ENCODE data around the gene B3GNT9.
A peak's percentile ranks its signal among the peaks of the same experiment; 100 is the strongest.

Gene B3GNT9

DNA sequence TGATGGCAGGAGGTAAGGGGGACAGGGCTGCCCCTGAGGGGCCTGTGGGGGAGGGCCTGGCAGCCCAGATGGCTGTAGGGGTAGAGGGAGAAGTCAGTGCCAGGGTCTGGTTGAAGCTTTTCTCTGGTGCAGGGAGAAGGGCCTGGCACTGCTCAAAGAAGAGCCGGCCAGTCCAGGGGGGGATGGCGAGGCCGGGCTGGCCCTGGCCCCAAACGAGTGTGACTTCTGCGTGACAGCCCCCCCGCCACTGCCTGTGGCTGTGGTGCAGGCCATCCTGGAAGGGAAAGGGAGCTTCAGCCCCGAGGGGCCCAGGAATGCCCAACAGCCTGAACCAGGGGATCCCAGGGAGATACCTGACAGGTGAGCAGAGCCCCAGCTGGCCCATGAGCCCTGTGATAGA lies 16.8 kb upstream of the B3GNT9 start:
- no peak for DNase-seq (ENCODE audit: low spot score)

DNA sequence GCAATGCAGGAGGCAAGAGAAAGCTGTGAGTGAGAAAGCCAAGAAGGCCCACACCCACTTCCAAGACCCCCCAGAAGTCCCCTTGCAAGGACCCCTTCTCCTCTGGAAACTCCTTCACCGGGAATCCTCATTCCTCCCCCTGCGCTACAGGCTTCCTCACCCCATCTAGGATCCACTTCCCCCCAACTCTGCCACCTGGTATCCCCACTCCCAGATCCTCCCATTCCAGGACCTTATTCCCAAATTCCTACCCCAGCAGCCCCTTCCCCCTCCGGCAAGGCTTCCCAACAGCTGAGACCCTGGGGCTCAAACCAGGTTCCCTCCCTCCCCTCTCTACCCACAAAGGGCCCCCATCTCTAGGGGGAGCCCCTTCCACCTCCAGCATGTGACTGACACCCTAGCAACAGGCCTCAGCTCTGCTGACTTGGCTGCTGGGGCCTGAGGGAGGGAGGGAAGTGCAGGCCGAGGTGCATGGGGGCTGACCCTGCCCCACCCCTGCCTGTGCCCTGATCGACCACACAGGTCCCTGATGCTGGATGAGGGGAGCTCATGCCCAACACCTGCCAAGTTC lies 15.9 kb upstream of the B3GNT9 start:
- DNase-seq (ENCODE audit: low spot score), result no peak

DNA sequence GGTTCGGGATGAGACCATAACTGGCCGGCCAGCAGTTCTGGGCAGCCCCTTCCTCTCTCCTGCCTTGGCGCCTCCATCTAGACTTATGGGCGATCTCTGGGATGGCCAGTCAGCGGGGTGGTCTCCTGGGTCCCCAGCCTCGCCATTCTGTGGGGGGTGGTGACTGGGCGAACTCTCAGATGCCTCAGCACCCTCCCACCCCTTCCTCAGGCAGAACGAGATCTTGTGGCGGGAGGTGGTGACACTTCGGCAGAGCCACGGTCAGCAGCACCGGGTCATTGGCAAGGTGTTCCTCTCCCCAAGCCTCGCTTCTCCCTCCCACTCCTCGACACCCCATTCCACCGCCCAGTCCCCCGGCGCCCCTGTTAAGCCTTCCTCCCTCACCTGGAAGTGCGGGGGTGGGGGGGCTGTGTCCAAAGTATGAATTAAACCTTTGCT lies 15.3 kb upstream of the B3GNT9 start:
- DNase-seq (ENCODE audit: low spot score), result no peak

DNA sequence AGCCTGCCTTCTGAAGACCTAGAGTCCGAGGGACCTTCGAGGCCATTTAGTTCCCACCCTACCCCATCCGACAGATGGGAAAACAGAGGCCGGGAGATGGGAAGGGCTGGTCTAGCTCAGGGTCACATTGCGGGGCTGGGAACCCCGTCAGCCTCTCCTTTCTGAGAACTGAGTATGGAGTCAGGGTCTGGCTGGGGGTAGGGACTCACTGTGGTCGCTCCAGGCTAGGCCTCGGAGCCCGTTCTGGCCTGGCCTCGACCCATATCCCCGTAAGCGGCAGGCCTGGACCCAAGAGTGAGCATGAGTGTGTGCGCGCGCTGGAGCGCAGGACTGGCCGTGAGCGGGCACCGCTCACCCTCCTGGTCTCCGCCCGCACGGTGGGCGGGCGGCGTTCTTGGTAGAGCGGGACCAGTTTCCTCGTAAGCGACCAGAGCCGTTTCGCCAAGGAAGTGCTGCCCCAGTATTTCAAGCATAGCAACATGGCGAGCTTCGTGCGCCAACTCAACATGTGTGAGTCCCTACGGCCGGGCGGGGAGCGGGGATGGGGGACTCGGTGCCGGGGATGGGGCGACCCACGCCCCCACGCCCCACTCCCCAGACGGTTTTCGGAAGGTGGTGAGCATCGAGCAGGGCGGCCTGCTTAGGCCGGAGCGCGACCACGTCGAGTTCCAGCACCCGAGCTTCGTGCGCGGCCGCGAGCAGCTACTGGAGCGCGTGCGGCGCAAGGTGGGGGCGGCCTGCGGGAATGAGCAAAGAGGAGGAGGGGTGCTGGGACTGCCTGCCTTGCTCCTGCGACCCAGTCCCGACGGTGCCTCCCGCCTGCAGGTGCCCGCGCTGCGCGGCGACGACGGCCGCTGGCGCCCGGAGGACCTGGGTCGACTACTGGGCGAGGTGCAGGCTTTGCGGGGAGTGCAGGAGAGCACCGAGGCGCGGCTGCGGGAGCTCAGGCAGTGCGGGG lies 14.6 kb upstream of the B3GNT9 start:
- no peak for DNase-seq (ENCODE audit: low spot score)

DNA sequence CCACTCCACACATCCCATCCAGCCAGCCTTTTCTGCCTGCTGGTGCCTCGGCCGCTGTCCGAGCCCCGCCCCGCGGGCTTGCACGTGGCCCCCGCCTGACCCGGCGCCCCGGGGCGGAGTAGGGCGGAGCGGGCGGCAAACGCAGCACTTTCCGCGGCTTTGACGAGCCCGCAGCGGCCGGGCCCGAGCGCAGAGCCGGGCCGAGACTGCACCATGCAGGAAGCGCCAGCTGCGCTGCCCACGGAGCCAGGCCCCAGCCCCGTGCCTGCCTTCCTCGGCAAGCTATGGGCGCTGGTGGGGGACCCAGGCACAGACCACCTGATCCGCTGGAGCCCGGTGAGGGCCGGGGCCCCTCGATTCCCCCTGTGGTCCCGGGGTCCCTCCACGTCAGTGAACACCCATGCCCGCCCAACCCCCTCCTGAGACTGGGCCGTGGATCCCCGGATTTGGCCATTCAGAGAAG lies 13.8 kb upstream of the B3GNT9 start, which contains the start of gene HSF4:
HSF4 (plus strand) TSS at position 147 of the 463 bp plus-strand sequence; CDS start at position 214, 67 bp downstream.
- no peak for DNase-seq (ENCODE audit: low spot score)

DNA sequence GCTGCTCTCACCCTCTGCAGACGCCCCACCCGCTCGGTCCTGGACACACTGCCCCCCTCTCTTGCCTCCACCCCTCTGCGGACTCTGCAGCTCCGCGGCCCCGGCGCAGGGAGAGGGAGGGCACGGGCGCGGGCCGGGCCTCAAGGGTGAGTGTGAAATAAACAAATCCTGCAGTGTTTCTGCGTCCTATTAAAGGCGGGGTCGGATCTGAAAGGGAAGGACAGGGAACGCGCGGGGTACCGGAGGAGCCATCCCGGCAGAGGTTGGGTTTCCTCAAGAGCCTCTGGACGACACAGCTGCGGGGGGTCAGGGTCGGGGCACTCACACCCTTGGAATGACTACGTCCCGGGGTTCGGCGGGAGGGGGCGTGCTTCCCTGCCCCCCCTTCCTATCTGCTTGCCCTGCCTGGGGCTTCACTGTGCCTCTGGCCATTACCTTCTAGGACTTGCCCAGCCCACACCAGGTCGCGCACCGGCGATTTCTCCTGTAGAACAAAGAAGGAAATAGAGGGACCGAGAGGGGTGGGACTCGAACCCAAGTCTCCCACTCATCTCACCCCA lies 13.3 kb upstream of the B3GNT9 start:
- no peak for DNase-seq (ENCODE audit: low spot score)

DNA sequence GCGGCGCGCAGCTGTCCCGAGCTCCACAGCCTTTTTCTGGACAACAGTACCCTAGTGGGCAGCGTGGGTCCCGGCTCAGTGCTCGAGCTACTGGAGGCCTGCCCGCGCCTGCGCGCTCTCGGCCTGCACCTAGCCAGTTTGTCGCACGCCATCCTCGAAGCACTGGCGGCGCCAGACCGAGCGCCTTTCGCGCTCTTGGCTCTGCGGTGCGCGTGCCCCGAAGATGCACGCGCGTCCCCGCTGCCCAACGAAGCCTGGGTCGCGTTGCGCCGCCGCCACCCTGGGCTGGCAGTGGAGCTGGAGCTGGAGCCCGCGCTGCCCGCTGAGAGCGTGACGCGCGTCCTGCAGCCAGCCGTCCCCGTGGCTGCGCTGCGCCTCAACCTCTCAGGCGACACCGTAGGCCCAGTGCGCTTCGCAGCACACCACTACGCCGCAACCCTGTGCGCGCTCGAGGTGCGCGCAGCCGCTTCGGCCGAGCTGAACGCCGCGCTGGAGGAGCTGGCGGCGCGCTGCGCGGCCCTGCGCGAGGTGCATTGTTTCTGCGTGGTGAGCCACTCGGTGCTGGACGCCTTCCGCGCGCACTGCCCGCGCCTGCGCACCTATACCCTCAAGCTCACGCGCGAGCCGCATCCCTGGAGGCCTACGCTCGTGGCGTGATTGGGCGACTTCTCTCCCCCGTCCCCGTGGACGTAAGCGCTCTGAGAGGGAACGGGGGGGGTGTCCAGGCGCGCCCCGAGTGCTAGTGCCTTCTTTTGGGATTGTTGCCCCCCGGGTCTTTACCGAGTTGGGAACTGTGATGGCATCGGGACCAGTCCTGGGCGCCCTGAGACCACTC lies 12.6 kb upstream of the B3GNT9 start:
- peak; percentile 85 for DNase-seq (ENCODE audit: low spot score)

DNA sequence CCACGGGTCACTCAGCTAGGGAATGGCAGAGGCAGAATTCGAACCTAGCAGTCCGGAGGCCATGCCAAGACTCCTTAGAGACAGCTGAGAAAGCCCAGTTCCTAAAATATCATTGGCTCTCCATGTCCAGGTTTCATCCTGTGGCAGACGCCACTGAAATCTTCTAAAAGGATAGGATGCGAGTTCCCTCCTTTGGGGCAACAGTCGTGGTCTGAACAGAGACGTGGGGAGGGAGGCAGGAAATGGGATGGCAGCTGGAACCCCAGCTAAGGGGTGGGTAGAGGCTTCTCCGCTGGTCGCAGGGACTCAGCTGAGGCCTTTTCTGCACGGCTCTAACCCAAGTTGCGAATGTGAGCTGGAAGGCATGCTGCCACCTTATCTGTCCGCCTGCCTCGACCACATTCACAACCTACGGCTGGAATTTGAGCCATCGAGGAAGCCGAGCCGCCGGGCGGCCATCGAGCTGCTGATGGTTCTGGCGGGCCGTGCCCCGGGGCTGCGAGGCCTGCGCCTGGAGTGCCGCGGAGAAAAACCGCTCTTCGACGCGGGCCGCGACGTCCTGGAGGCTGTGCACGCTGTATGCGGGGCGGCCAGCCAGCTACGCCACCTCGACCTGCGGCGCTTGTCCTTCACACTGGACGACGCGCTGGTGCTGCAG lies 11.8 kb upstream of the B3GNT9 start:
- DNase-seq (ENCODE audit: low spot score), result no peak

DNA sequence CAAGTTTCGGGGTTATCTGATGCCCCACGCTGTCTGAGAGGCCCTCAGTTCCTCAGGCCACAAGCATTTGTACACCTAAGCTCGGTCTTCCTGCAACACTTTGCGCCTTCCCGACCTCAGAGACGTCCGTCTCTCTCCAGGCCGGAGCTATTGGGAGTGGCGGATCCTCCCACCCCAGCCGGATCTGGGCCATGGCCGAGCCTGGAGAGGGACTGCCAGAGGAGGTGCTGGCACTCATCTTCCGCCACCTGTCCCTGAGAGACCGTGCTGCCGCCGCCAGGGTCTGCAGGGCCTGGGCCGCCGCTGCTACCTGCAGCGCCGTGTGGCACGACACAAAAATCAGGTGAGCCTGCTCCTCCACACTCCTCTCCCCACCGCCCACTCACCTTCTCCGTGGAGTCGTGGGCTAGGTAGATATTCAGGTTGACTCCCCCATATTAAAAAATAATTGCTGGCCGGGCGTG lies 10.8 kb upstream of the B3GNT9 start:
- DNase-seq (ENCODE audit: low spot score), result no peak

DNA sequence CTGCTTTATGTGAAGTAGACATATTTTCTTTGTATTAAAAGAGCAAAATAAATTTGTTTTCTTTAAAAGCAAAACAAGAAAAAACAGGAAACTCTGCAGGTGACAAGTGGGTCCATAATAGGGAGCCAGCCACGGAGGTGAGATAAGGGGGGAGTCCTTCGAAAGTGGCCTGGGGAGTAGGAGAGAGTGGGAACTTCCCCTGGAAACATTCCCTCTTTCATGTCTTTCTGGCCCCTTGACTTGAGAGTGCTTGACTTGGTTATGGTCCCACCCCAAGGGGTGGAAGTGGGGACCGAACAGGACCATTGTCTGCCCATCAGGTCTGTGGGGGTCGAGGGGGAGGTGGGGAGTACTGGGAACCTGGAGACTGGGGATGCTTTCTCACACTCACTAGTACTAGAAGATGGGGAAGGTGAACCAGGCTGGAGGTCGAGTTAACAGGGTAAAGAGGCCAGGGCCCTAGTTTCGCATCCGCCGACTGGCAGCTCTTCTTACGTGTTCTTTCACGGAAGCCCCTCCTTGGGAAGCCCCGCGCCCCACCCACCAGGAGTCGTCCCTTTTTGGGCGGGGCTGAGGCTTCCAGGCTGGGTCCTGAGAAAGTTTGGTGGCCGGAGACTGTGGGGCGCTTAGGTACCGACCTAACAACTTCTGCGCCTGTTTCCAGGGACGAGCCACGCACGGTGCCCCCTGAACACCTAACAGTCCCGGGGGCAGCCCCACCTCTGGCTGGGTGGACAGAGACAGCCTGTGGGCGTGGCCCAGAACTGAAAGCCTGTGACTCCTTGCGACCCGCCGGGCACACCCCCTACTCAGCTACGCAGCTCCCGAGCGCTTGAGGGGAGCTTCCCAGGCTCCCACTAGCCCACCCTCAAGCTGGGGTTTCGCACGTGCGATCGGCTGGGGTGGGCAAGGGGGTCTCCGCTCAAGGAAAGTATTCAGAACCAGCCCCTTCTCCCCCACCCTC lies 8.1 kb upstream of the B3GNT9 start:
- no peak for DNase-seq (ENCODE audit: low spot score)

DNA sequence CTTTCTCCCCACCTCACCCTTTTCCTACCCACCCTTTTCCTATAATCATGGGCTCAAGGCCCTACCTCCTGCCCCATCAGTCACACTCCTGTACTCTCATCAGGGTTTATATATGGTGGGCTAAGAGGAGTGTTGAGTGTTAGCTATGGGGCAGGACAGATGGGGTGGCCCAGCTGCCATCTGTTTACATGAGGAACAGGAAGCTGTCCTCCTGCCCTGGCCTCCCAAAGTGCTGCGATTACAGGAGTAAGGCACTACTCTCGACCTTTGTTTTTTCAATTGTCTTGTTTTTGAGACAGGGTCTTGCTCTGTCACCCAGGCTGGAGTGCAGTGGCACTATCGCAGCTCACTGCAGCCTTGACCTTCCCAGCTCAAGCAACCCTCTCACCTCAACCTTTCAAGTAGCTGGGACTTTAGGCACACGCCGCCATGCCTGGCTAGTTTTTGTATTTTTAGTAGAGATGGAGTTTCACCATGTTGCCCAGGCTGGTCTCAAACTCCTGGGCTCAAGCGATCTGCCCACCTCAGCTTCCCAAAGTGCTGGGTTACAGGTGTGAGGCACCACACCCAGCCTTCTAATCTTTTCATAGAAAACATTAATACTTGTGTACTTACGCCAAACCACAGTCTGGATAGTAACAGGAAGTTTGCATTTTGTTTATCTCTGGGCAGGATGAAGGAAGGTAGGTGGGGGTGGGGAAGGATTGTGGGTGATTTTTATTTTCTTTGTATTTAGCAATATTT lies 7.3 kb upstream of the B3GNT9 start:
- DNase-seq (ENCODE audit: low spot score), result no peak

DNA sequence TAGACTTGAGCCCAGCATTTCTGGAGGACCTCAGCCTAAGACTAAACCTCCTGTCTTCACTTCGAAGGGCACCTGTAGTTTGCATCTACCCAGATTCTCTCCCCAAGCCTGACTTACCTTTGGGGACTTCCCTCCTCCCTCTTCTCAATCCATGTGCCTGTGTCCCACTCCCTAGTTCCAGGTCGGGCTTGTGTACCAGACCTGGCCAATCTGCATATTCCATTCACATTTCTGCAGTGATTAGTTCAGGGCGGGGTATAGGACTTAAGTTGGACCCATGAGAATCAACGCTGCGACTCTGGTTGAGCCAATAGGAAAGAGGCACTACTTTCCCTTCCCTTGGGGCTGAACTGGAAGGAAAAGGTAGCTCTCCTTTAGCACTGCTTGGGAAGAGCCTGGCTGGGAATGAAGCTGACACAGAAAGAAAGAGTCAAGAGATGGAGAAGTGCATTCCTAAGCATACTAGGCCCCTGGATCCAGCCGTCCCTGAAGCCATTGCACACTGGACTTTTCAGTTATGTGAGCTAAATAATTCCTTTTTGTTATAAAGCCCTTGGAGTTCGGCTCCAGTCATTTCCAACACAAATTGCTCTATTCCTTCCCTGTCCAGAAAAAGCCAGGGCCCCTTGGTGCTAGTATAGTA lies 6.4 kb upstream of the B3GNT9 start:
- DNase-seq (ENCODE audit: low spot score), result no peak

DNA sequence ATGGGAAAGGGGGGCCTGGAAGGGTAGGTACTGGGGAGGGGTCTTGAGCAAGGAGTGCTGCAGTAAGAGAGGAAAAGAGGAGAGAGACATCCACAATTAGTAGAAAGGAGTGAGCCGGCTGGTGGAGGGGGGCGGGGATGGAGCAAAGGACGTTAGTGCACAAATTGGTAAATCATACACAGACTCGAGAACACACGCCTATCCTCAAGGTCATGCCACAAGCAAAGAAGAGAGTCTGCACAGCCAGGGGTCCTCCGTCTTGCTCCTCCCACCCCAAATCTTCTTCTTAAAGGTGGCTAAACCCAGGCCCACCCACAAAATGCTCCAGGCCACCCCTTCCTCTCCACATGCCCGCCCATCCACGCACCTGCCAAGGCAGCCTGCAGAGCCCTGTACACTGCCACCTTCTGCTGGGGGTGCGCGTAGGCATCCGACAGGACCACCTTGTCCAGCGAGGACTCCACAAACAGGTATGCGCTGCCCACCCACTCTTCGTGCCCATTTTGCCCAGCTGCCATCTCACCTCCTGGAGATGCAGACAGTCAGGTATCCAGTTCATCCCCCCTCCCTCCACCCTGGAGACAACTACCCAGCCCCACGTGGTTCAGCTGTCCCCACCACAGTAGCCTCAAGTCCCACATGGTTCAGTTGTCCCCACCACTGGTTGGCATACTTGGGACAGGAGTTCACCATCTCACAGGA lies 5.5 kb upstream of the B3GNT9 start:
- no peak for DNase-seq (ENCODE audit: low spot score)

DNA sequence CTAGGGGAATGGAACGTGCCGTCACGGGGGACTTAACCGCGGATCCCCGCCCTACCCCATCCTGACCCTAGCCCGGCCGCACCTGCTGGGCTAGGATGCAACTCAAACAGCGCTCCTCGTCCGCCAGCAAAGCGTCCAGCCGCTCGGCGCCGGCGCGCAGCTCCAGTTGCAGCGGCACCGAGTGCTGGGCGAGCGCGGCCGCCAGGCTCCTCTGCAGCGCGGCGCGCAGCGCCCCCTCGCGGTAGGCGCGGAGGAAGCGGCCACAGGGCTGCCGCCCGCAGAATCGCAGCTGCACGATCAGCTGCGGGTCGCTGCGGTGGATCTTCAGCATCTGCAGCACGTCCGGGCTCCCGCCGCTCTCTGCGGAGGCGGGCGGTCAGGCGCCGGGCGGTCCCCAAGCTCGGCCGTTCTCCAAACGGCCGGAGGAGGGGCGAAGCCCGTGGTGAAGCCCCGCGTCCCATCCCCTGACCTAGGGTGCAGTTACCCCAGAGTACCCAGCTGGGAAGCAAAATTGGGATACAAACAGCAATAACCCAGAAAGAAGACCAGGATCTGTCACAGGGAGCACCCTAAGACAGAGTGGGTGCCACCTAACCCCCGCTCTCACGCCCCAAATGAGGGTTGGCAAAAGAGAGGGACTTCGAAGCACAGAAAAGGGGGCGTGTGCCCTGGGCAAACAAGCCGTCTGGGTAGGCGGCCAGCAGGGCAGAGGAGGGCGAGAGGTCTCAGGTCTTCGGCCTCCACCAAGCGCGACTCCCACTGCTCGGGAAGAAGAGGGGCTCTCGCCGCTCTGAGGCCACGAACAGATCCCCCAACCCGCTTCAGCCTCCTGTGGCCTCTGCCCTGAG lies 4.7 kb upstream of the B3GNT9 start:
- DNase-seq (ENCODE audit: low spot score), result peak; percentile 75

DNA sequence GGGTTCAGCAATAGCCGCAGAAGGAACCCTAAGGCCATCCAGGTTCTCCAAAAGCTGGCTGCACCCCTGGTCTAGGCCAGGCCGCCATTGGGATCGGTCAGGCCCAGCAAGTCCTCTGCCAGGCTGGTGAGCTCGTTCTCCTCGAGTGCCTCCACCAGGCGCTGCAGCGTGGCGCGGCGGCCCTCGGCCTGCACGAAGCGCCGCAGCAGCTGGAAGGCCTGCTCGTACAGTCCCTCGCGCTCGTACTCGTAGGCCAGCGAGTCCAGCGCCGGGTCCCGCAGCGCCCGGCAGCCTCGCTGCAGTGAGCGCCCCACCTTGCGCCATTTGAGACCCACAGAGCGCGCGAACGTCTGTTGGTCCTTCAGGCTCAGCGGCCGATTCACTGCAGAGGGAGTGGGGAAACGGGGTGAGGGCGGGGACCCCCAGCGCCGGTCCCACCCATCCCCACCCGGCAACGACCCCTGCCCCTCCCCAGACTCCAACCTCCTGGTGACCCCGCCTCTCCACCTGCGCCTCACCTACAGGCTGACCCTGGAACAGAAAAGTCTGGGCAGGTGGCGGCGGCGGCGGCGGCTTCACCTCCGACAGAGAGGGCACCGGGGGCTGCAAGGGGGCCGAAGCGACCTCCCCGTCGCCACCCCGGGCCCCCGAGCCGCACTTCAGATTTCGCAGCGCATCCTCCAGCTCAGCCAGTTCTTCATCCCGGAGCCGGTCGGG lies 3.9 kb upstream of the B3GNT9 start:
- no peak for DNase-seq (ENCODE audit: low spot score)

DNA sequence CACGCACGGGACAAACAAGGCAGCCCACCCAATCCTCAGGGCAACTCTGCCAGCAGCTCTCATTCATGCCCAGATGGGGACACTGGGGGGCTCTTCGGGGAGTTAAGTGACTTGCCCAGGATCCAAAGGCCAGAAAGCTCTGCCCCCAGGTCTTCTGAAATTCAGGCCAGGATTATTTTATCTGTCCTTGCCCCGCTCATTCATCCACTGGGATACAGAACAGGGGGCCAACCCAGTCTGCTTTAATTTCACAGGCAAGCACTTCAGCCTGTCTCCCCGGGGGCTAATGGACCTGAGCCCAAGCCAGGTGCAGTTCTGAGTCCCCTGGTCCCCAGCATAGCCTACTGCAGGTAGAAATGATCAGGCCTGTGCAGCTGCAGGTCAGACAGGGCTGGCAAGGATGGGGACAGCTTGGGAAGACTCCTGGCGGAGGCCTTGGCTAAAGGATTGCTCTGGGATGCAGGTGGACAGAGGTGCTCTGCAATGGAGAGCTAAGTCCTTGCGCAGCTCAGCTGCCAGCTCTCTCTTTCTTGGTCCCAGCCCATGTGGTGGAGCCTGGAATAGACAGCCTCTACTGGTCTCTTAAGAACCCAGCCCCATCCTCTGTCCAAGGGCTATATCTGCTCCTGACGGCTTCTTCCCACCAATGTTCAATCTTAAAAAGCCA lies 766 bp upstream of the B3GNT9 start:
- DNase-seq (ENCODE audit: low spot score), result no peak
